ELR (cell line): ENCODE data around the gene FRK.
"Not testable (repeated sequence)": the region's sequence is repeated elsewhere in the genome, so short reads cannot be mapped to it uniquely, and the experiment has no call there.

Experiments used
- DNase-seq: peaks from one replicate; pipeline ENCODE4 v3.0.0-alpha.2; 2015; ENCODE audit warnings: low read depth

FRK gene, protein sequence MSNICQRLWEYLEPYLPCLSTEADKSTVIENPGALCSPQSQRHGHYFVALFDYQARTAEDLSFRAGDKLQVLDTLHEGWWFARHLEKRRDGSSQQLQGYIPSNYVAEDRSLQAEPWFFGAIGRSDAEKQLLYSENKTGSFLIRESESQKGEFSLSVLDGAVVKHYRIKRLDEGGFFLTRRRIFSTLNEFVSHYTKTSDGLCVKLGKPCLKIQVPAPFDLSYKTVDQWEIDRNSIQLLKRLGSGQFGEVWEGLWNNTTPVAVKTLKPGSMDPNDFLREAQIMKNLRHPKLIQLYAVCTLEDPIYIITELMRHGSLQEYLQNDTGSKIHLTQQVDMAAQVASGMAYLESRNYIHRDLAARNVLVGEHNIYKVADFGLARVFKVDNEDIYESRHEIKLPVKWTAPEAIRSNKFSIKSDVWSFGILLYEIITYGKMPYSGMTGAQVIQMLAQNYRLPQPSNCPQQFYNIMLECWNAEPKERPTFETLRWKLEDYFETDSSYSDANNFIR

DNA sequence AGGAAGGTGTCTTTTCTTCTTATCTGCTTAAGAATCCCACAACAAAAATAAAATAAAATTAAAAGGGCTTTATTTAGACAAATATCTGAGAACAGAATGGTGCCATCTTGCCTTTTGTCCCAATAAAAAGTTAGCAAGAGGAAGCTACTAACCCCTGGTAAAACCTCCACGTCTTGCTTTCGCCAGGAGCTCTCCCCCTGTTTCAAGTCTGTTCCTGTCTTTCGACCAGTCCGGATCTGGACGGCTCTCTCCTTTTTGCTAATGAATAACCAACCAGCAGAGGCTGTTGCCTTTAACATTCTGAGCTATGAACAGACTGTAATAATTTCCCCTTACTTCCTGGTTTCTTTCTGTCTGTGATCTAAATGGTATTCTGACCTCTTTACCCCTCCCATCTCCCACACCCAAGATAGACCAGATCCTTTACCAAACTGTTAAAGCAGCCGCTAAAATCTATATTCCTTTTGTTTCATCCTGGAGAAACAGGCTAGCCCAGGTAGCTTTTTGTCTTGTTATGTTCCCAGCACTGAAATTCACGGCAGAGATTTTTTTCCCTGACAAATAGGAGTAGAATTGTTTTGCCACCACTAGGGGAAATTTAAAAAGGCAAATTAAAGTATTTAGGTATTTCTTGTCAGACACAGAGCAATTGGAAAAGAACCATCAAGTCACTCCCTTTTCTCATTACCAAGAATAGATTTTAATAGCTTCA is at the start of gene FRK:
FRK (minus strand) TSS at position 320 of the 712 bp plus-strand sequence. CDS start 580 bp downstream, outside the sequence.
- DNase-seq, result no peak

DNA sequence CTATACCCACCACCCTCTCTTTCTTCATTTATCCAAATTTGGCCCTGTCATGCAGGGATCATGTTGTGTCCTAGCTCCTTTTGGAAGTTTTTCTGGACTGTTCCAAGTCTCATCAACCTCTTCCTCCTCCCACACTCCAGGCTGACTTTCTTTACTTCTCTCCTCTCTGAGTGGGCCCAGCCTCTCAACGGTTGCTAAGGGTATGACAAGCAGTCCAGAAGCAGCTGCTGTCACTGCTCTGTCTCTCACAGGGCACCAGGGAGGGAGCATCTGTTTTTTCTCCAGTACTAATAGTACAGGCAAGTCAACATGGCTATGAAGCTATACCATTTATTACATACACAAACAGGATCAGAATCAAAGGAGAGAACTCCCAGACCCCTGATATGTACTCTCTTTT is 48.1 kb upstream of the FRK start:
- DNase-seq, result no peak

DNA sequence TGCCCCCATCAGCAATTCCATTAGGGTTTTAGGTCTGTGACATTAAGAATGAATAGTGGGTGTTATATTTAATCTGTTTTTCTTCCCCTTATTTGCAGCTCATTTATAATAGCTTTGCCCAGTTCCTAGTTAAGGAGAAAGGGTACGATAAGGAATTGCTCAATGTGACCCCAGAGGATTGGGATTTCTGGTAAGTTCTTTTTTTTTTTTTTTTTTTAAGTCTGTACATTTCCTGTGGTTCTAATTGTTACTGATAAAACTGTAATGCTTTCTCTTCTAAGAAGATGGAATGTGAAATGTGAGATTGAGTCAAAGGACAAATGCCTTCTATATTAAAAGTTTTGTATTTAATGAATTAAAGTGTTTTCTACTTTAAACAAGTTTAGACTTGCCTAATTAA is 45.5 kb upstream of the FRK start:
- DNase-seq, result no peak

DNA sequence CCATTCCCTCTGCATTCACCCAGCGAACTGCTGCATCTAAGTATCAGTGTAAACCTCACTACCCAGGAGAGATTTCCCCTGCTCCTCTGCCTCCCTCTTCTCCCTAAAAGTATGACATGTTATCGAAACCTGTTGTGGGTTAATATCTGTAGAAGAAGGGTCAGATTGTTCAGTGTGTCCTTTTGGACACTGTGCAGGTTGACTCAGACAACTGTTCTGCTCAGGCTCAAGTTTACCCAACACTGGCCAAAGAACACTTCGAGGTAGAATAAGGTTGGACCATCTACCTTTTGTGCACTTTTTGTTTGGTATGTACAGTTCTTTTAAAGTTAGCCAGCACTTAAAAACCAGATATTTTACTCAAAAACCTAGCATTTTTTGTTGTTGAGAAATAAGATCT is 44.6 kb upstream of the FRK start:
- DNase-seq, result no peak

DNA sequence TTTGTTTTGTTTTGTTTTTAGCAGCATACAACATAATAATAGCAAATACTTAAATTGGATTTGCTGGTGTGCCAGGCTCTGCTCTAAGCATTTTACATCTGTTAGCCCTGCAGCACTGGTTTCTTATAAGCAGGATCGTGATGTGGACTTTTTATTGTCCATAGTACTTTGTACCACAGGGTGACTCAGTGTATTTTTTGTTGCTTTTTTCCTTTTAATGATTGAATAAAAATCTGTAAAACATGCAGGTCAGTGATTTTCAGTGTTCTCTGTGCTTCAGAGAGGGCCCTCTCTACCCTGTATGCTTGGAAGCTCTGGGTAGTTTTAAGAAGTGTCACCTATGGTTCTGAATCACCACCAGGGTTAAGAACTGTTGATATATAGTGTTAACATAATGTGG is 43.9 kb upstream of the FRK start:
- DNase-seq, result no peak

DNA sequence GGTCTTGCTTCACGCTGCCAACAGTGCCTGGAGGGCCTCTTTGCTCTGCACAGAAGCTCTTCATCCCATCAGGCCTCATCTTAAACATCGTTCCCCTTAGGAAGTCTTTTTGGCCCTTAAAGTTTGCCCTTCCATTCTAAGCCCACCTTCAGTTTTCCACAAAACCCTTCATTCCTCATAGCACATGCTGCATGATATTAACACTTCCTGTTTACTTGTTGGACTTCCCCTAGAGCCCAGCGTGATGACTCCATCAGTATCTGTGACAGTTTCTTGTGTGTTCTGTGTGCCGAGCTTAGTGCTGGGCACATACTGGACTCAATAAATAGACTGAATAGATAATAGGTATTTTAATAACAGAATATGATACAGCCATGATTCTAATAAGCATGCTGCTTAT is 42.2 kb upstream of the FRK start:
- DNase-seq, result peak; percentile 23

DNA sequence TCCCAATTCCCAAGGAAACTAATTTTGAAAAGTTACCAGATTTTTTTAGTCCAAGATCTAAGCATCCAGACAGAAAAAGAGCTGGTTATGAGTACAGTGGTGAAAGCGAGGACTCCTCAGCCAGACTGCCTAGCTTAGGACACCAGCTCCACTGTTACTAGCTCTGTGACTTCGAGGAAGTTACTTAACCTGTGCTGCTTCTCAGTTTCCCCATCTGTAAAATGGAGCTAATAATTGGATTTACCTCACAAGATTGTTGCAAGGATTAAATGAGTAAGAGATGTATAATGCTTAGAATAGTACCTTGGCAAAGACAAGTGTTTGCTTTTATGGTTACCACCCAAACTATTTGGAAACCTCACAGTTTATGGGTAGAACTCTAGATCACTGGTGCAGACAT is 41.1 kb upstream of the FRK start:
- DNase-seq, result no peak

DNA sequence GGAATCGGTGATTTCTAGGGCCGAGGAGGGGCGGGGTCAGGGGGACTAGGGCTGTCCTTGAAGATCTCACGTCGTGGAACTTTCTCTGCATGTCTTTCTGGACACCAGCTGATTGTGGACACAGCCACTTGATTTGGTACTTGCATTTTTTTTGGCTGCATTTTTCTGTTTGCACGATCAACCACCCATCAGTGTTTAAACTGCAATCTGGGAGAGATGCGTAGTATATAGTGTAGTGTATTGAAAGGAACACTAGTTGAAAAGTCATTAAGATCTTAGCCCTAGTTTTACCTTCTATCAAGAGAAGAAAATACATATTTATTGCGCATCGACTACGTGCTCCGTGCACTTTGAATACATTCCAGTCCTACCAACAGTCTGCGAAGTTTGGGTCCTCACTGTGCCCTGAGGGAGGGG is 40.6 kb upstream of the FRK start:
- no peak for DNase-seq

DNA sequence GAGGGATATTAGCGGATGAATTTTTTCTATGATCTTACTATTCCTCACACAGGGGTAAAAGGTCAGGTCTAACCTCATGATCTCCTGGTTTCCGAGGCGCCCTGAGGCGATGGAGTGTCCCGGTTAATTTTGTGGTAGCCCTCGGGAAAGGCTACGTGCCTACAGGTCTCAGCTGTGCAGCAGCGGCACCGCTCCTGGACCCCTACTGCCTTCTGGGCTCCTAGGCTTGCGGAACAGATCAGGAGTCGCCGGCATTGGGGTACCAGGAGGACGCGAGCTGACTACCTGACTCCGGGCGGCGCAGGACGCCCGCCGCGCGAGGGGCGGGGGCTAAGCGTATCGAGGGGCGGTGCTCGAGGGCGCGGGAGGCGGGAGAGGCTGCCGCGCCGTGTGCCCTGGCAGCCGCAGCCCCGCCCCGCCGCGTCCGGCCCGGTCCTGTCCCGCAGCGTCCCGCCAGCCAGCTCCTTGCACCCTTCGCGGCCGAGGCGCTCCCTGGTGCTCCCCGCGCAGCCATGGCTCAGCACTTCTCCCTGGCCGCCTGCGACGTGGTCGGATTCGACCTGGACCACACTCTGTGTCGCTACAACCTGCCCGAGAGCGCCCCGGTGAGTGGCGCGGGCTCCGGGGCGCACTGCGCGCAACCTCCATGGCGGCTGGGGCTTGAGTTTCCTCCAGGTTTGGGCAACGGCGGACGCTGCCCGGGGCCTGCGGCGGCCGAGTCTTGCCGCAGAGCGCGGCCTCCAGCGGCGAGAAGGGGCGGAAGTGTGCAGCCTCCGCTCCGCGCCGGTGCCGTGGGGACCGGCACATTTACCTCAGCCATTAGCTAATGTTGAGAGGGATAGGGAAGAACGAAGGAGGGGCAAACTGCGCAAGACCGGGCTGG is 40.0 kb upstream of the FRK start, which contains the start of gene NT5DC1:
NT5DC1 (plus strand) TSS at position 435 of the 883 bp plus-strand sequence; CDS start at position 513, 78 bp downstream.
- peak; percentile 88 for DNase-seq

DNA sequence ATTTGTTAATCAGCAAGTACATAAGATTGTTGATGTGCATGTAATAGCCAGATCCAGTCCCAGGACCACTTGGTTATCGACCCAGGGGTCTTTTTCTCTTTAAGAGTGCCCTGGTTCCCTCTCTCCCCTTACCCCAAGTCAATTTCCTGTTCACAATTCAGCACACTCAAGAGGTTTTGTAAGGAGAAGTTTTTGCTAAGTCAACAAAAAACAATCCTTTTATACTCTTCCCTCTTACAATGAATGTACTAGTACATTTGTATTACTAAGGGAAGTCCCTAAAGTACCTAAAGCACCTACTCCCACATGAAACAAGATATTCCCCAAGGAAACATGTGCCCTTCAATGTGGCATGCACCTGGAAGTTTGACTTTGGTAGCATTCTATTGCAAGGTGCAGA is 38.3 kb upstream of the FRK start:
- no peak for DNase-seq

DNA sequence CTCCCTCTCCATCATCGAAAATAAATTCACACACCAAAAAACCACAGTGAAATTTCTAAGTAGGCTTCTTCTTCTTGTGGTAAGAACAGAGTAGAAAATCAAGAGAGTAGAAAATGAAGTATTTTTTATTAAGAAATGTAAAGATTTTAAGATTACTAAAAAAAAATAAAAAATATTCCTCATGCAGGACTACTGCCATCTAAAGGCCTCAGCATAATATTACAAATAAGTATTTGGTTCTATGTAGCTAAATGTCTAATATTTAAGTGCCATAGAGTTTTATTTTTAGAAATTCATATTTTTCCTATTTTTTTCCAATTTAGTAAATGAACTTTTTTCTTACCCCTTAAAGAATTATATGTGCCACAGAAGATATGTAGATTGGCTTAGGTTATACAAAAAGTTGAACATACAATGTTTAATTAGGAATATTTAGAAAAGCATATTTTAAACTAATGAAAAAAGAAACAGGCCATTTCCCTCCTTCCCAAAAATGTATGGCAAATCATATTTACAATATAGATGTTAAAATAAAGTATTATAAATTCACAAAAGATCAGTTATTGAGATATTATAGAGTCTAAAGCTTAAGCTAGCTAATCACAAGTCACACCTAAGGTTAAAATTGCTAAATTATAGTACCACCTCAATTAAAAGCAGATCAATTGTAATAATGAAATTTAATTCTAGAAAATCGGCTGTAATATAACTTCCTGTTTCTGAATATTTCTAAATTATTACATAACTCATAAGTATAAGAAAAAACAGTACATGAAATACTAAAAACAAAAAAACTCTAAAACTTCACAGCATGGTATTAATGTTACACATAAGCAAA is 36.5 kb upstream of the FRK start:
- peak; percentile 58 for DNase-seq

DNA sequence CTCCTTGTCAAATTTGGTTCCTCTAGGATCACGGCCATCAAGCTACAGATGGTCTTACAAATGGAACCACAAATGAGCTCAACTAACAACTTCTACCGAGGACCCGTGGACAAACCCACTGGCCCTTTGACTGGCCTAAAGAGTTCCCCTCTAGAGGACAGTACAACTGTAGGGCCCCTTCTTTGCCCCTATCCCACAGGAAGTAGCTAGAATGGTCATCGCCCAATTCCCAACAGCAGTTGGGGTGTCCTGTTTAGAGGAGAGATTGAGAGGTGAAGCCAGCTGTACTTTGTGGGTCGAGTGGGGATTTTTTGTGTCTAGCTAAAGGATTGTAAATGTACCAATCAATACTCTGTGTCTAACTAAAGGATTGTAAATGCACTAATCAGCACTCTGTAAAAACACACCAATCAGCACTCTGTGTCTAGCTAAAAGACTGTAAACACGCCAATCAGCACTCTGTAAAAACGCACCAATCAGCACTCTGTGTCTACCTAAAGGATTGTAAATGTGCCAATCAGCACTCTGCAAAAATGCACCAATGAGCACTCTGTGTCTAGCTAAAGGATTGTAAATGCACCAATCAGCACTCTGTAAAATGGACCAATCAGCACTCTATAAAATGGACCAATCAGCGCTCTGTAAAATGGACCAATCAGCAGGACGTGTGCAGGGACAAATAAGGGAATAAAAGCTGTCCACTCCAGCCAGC is 35.5 kb upstream of the FRK start:
- not testable (repeated sequence) for DNase-seq

DNA sequence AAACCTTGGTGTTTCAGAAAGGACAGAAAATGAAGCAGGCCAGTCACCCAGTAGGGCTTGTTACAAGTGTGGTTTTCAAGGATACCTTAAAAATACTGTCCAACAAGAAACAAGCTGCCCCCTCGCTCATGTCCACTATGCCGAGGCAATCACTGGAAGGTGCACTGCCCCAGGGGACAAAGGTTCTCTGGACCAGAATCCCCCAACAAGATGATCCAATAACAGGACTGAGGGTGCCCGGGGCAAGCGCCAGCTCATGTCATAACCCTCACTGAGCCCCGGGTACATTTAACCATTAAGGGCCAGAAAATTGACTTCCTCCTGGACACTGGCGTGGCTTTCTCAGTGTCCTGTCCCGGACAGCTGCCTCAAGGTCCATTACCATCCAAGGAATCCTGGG is 33.4 kb upstream of the FRK start:
- DNase-seq, result no peak

DNA sequence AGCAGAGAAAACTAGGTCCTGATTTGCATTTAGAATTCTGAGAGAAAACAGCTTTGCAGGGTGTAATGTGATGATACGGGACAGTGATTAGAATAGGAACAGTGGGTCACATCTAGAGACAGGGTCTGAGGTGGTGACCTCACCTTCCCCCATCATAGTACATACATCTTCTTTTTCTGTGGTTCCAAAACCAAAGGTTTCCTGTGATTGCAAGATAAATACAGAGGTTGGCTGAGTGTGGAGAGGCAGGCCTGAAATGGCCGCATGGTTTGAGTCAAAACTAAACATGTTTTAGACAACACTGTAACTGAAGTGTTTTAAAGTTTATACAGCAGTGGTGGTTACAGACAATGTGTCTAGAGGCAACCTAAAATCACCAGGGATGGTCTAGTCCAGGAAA is 29.6 kb upstream of the FRK start:
- no peak for DNase-seq

DNA sequence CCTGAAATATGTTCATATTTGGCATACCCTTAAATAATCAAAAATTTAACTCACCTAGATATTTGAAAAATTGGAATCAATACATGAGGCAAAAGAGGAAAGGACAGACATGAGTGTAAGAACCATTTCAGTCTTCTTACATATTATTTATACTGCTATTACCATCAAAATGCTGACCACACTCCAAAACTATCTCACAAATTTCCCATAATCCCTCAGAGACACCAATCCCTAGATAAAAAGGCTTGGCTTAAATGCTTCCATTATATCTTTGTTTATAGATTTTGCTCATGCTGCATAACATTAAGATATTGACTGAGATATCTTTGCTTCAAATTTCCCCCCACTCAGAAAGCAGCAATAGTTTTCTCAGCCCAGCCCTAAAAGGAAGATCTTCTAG is 28.3 kb upstream of the FRK start:
- no peak for DNase-seq

DNA sequence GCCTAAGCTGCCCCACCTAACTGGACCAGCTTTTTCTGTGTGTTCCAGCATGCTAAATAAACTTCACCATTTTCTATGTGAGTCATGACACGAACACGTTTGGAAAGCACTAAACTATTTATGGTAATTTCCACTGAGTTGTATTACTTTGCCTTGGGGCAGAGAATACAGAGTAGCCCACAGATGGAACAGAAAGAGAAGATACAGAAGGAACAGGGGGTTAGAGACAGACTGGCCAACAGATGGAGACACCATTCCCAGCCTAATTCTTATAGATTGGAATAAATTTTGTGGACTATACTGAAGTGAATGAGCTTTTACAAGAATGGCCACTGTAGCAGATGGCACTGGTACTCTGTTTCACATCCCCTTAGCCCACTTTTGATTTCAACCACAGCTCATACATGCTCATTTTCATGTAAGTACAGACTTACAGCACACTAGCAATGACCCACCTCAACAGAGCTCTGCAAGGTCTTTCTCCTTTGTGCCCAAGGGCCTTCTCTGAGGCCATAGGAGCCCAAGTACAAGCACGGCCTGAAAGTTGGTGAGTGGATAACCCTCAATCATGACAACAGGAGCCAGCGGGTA is 26.8 kb upstream of the FRK start:
- DNase-seq, result peak; percentile 90

DNA sequence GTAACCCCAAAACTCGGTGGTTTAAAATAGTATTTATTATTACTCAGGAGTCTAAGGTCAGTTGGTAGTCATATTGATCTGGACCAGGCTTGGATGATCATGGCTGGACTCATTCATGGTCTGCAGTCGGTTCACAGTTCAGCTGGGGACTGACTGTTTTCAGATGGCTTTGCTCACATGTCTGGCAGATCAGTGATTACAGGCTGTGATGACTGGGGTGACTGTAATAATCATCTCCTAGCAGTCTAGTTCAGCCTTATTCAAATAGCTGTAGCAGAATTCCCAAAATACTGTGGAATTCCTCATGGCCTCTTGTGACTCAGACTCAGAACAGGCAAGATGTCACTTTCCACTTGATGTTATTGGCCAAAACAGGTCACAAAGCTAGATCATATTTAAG is 23.6 kb upstream of the FRK start:
- no peak for DNase-seq

DNA sequence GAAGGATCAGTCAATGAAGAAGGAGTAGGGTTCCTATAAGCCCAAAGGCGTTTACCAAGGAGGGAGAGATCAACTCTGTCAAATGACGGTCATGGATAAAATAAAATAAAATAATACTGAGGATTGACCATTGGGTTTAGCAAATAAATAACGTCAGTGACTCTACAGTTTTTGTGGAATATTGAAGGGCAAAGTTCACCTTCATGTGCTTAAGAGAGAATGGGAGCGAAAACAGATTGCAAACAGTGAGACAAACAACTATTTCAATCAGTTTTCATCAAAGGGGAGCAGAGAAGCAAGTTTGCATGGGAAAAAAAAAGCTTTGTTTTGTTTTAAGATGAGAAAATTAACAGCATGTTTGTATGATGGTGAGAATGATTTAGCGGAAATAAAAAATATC is 22.4 kb upstream of the FRK start:
- DNase-seq, result no peak

DNA sequence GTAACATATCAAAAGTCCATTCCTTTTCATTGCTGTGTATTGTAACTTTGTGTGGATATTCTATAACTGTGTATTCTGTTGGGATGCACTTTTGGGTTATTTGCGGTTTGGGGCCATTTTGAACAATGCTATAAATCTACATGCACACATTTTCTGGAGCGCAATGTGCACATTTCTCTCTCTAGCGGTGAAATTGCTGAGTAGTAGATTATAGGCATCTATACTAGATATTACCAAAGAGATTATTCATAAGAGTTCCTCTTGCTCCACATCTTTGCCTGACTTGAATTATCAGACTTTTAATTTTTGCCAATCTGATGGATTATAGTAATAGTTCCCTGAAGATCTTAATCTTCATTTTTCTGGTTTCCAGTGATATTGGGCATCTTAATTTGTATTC is 18.3 kb upstream of the FRK start:
- no peak for DNase-seq

DNA sequence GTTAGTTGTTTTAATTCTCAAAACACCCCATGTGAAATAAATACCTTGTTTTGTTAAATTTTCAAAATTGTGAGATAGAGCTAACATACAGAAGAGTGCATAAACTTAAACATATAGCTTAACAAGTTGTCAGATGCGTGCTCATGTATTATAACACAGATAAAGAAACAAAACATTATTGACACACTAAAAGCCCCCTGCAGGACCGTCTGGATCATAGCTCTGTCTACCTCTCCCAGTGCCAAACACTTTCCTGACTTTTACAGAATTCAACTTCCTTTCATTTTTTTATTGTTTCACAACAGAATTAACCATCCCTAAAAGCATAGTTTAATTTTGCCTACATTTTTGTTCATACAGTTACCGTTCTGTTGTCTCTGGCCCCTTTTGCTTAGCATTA is 17.8 kb upstream of the FRK start:
- DNase-seq, result no peak
